Endometrium (tissue), 2 donors: ENCODE measurements around the gene CCDC192.
"Not testable (repeated sequence)": the region's sequence is repeated elsewhere in the genome, so short reads cannot be mapped to it uniquely, and the experiment has no call there.

Experiments used
- FAIRE-seq: peaks from 2 replicates; lab custom pipeline; 2012; peaks lifted over from hg19 to GRCh38; lab: Jason Lieb, UNC
- donor health status: control.
- donor health status: control.

Gene CCDC192

DNA sequence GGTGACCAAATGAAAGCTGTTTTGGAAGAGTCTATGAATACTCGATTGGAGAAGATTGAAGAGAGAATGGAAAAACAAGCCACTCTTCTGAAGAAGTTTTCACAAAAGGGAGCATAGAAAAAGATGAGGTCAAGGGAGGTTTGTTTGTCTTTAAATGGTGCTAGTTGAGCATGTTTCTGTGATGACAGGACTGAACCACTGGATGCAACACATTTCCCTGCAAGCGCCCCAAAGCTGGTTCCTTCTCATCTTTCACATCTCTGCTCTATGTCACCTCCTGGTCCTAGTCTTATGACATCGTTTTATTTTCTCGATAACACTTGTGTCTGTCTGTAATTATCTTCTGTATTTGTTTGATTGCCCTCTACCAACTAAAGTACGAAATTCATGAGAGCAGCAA is 3.8 kb upstream of the CCDC192 start:
- no peak for FAIRE-seq

DNA sequence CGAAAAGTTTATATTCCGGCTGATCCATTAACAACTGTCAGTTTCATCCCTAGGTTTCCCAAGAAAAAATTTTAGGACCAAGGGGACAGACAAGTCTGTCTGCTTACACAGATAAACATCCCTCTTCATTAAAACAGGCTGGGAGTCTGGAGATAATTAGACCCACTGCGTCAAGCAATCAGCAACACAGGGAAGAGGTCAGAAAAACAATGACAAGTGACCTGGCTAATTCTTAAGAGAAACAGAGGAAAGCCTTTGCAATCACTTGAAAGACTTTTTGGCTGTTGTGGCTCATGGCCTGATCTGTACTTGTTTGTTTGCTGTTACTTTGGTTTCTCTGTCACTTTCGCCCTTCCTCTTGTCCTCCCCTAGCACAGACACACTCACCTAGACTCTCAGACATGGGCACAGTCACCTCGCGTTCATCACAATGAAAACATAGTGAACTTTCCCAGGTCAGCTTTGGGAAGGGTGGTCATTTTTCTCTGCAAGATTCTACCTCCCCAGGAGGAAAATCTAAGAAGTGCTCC is 2.9 kb upstream of the CCDC192 start:
- peak; percentile 83 for FAIRE-seq

DNA sequence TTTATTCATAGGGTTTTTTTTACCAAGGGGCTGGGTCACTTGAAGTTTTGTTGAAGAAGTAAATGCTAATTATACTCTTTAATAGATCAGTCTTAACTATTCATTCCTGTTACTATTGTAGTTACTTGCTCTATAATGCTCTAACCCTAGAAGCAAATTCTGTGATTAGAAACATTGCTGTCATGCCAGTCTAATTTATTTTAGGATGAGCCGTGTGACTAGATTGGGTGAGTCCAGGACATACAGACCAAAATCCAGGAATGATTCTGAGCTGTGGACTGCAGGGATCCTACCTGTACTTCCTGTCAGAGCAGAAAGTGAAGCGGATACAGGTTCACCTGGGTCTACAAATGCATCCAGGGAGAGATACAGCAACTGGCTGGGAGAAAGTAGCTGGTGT is 757 bp upstream of the CCDC192 start:
- no peak for FAIRE-seq

DNA sequence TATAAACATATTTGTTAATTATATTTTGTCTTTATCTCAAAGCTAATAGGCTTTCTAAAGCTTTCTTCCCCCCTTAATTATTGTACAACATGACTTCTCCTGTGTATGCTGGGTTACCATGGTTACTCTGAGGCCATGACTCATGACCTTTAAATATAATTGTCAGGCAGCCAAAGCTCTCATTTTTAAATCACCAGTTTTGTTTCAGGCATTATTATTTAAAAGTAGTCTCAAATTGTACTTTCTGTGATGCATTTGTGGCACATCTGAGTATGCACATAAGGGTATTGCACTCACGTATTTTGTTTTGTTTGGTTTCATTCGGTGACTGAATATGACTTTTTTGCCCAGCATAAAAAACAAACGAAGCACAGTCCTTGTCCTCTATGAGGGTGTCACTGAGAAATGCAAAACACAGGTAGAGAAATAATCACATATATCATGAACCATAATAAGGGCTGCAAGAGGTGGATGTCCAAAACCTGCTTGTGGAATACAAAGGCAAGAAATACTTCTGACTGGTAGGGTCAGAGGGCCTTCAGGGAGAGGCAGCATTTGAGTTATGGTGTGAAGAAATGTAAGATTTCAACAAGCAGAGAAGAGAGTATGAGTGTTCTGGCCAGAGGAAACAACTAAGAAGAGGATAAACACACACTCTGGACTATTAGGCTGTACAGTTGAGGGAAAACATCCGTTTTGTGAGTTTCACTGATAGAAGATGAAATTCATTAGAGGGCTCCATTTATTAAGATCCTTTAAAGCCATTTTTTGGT is 2.1 kb downstream of the CCDC192 start:
- peak; percentile 72 for FAIRE-seq

DNA sequence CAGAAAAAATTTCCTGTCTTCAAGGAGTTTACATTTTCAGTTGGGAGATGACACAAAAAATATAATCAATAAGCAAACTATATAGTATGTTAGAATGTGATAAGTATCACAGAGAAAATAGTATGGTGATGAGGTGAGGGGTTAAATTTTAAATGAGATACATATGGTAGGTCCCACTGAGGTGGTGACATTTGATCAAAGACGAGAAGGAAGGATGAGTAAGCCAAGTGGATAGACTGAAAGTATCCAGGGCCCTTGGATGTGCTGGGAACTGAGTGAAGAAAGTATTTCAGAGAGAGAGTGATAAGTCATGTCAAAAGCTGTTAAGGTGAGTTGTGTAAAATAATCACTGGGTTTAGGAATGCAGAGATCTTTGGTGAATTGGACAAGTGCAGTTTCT is 3.5 kb downstream of the CCDC192 start:
- FAIRE-seq, result no peak

DNA sequence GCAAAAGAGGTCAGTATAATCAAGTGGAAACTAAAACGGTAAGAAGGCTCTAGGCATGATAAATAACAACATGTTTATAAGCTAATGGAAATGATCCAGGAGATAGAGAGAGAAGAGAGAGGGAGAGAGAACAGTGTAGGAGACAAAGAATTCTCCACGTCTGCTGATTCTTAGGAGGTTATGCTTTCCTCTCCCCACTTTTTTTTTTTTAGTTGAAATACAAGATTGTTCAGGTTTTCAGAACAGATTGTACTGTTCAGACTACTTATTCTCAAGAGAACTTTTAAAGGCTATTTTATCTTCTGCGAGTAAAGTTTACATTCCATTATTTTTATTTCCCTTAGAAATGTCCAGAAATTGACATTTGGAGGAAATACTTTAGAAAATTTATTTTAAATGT is 4.0 kb downstream of the CCDC192 start:
- peak; percentile 99 for FAIRE-seq

DNA sequence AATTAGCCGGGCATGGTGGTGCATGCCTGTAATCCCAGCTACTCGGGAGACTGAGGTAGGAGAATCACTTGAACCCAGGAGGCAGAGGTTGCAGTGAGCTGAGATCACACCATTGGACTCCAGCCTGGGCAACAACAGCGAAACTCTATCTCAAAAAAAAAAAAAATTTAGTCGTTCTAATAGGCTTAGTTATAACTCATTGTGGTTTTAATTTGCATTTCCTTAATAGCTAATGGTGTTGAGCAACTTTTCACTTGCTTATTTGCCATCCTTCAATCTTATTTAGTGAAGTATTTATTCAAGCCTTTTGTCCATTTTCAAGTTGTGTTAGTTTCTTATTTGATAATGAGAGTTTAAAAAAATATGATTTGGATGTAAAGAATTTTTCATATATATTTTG is 9.9 kb downstream of the CCDC192 start:
- FAIRE-seq, result not testable (repeated sequence)

DNA sequence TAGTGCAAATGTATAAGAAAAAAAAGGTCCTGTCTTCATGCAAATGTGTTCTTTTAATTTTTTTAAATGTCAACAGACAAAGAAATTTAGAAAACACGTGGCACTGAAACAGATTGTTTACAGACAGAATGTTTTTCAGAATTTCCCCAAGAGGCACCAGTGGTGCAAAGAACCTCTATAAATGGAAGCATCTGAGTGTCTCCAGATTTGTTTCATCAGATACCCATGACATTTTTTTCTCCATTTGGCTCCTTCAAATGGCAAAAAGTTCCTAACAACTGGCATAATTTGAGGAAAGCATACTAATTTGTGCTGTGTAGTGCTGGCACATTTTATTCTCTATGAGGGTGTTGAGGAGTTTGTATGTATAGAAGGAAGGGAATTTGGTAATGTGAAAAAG is 15.0 kb downstream of the CCDC192 start:
- no peak for FAIRE-seq

DNA sequence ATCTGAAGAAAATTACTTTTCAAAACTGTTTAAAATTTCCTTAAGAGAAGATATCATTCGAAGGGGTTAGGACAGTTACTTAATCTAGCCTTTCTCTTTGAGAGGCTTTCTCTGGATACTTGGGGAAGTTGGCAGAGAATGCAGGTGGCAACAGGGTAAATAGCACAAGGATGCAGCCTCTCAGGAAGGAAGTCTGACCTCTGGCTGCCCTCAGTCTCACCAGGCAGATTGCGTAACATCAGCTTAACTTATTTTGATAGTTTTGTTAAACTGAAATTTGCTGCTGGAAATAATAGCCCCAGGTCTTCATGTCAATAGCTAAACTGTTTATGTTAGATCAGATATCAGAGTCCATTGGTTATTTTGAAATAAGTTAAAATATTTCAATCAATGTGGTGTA is 20.4 kb downstream of the CCDC192 start:
- FAIRE-seq, result no peak

DNA sequence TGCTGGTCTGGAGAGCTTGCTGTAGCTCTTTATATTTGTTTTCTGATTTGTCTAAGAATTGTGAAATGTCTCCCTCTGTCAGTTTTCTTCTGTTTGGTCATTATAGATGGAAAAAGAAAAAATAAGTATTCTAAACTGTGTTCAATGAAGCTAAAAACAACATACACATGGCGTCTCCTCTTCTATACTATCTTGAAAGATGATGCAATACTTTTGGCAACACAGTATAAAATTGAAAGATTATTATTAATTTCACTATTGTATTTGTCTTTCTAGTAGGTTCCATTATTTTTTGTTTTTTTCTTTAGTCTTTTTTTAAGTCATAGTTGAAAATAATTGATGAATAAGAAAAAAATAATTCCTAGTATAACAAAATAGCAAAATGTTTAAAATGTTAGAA is 22.5 kb downstream of the CCDC192 start:
- FAIRE-seq, result peak; percentile 70

DNA sequence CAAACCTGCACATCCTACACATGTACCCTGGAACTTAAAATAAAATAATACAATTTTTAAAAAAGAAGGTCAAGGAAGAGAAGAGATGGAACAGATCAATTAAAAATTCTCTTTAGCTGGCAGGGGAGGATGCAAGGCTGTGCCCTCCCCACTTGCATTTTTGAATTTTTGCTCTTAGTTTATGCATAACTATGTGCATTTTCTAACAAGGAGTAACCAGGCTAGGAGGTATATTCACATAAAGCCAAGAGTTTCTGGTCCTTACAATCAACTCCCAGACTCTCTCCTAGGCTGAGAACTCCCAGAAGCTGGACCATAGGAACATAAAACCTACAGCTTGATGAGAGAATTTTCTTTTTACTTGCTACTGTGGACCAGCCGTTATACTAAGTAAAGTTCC is 29.8 kb downstream of the CCDC192 start:
- no peak for FAIRE-seq

DNA sequence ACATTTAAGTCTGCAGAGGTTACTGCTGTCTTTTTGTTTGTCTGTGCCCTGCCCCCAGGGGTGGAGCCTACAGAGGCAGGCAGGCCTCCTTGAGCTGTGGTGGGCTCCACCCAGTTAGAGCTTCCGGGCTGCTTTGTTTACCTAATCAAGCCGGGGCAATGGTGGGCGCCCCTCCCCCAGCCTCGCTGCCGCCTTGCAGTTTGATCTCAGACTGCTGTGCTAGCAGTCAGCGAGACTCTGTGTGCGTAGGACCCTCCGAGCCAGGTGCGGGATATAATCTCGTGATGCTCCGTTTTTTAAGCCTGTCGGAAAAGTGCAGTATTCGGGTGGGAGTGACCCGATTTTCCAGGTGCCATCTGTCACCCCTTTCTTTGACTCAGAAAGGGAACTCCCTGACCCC is 36.2 kb downstream of the CCDC192 start:
- not testable (repeated sequence) for FAIRE-seq

DNA sequence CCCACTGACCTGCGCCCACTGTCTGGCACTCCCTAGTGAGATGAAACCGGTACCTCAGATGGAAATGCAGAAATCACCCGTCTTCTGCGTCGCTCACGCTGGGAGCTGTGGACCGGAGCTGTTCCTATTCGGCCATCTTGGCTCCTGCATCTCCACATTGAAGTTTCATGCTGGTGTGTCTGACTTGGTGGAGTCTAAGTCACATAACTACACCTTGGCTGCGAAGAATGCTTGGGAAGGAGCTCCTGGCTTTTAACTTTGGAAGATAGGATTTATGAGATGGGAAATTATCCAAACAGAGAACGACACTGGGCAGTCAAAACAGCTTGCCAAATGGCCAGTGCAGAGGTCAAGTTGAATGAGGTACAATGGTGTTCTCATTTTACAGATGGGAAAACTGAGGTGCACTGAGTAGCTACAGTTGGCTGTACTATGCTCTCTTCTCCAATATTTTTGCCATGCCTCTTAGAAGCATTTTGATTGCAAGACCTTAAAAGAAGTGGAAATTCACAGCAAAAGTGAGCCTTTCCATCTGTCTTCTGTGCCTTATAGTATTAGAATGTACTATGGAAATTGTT is 36.7 kb downstream of the CCDC192 start:
- no peak for FAIRE-seq

DNA sequence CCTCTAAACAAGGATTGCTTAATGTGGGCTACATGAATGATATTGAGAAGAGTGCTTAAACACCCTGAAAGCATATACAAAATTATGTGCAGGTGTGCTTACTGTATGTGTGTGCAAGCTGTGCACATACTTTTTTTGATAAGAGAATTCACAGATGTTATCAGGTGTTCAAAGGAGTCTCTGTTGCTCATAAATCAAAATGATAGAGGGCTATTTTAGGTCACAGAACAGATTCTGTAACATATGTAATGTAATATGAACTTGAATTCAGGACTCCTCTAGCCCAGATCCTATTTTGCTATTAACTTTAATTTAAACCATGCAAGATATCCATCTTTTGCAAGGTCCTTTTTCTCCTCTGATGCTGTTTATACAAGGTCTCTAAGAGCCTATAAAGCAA is 38.2 kb downstream of the CCDC192 start:
- no peak for FAIRE-seq

DNA sequence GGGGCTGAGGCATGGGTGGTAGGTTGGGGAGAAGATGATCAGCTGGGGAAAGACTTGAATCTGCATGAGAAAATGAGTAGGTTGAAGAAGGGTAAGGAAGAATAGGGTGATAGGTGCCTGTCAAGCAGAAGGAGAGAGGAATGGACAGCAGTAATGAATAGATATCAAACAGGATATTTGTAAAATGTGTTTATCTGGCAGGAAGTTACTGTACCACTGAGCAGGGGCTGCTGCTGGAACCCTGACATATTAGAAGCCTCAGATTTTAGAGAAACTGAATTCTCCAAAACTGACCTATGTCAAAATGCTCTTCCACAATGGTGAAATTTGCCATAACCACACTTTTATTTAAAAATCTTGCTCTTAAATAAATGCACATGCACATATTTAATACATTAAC is 41.0 kb downstream of the CCDC192 start:
- no peak for FAIRE-seq

DNA sequence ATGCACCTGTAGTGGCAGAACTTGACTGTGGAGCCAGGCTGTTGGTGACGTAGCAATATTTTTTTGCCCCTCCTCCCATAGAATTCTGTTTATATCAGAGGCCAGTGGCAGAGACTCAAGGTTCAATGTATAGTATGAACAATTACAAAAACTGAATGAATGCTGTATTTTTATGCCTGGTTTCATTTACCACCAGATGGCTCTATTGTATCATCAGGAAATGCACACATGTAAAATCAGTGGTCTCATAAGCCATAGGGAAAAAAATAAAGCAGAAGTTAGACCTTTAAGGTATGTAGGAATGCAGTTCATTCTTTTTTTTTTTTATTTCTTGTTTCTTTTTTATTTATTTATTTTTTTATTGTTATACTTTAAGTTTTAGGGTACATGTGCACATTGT is 43.6 kb downstream of the CCDC192 start:
- no peak for FAIRE-seq

DNA sequence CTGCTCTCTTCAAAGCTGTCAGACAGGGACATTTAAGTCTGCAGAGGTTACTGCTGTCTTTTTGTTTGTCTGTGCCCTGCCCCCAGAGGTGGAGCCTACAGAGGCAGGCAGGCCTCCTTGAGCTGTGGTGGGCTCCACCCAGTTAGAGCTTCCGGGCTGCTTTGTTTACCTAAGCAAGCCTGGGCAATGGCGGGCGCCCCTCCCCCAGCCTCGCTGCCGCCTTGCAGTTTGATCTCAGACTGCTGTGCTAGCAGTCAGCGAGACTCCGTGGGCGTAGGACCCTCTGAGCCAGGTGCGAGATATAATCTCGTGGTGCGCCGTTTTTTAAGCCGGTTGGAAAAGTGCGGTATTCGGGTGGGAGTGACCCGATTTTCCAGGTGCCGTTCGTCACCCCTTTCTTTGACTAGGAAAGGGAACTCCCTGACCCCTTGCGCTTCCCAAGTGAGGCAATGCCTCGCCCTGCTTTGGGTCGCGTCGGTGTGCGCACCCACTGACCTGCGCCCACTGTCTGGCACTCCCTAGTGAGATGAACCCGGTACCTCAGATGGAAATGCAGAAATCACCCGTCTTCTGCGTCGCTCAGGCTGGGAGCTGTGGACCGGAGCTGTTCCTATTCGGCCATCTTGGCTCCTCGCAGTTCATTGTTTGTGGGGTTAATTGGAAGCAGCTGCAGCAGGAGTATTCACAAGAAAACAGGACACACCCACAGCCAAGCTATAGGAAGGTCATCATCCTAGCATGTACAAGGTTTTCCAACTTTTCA is 49.5 kb downstream of the CCDC192 start:
- FAIRE-seq, result not testable (repeated sequence)

DNA sequence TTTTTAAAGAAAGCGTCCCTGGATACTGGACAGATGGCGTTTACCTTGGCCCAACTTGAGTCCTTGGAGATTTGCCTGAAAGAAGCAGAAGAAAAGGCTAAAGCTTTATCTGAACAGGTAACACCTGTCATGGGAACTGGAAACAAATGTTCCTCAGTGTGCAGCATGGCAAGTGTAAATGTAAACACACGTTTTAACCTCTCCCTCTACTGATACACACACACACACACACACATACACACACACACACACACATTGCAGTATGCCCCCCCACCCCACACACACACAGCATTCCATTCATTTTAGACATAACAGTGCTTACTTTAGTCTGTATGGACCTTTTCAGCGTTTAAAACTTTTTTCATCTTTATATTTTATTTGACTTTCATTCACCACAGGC is 51.1 kb downstream of the CCDC192 start:
- FAIRE-seq, result no peak

DNA sequence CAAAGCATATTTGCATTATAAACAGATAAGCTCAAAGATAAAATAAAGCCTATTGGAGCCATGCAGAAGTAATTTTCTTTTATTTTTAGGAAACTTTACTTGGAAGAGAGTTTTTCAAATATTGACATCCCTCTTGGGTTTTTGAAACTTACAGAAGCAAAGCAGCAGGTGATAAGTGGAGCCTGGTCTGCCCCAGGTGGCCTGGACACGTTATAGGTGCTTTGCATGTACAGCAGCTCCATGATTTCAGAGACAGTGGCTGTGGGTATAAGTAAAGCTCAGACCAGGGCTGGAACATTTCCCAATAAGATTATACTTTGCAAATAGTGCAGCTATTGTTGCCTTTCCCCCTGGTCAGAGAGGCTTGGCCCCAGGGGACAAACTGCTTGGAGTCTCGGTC is 51.5 kb downstream of the CCDC192 start:
- FAIRE-seq, result no peak

DNA sequence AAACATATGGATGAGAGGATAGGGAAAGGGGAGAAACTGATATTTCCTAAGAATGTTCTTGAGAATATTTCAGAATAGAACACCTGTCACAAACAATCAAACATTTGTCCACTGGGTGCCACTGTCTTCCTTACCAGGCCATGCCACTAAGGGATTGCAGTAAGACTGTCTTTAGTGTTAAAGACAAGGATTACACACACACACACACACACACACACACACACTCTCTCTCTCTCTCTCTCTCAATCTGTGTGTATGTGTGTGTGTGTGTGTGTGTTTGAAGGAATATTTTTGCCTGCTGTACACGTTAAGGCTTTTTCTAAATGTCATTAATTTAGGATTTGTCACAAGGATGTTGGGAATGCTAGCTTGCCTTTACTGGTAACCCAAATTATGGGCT is 54.4 kb downstream of the CCDC192 start:
- no peak for FAIRE-seq

DNA sequence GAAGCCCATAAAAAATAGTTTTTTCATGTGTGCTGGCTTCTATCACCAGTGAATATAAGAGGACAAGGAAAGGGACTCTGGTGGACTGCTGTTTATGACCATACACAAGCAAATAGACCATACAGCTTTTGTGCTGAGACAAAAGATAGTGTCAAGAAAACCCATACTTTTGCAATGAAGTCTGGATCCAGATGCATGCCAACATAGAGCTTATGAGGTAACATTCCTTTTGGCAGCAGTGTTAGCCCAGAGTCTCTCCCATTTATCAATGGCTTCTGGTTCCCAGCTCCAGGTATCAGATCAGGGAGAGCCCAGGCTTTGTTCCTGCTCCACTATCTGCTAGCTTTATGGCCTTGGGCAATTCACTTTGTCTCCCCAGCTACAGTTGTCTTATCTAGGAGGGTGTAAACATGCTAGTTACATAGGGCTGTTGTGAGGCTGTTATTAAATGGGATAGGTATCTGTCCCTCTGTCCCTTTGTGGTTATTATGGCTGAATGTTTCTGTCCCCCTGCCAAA is 55.6 kb downstream of the CCDC192 start:
- no peak for FAIRE-seq

DNA sequence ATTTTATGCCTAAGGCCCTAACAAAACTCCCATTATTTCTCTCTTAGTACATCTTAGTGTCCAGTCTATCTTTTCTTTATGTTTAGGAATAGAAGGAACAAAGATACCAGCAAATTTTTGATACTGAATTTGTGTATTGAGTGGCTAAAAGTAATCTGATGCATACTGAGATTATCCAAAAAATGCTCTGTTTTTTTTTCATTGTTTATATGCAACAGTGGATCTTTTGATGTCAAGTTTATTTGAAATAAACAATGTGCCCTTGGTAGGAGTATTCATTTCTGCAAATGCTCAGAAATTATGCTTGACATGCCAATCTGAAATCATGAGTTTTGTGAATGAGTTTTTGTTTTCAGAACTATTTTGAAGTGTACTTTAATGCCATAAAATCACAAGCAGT is 58.7 kb downstream of the CCDC192 start:
- FAIRE-seq, result no peak

DNA sequence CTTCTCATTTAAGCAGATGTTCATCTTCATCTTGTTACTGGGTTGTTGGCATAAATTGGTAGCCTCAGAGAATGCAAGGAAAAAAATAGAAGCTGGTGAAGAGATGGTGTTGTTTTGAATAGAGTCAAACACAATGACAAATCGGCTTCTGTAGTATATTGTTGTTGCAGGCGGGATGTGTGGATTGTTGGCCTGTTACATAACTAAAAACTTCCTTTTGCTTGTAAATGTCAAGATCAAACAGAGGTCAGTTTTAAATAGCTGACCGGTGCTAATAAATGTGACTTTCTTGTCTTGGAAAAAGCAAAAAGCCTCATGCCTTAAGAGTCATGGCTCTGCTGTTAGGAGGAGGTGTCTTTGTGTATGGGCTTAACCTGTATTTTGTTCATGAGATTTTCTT is 59.2 kb downstream of the CCDC192 start:
- FAIRE-seq, result peak; percentile 71
